ENCODE results near the gene DUSP2. TPM values are rescaled to one million over a fixed set of nuclear protein-coding genes. Genes with fewer than 3 reads are reported as not detected.

The DUSP2 gene
- total RNA-seq, 4 donors from 2014 or later = 26.0 to 124 (median 74.1) TPM

DNA sequence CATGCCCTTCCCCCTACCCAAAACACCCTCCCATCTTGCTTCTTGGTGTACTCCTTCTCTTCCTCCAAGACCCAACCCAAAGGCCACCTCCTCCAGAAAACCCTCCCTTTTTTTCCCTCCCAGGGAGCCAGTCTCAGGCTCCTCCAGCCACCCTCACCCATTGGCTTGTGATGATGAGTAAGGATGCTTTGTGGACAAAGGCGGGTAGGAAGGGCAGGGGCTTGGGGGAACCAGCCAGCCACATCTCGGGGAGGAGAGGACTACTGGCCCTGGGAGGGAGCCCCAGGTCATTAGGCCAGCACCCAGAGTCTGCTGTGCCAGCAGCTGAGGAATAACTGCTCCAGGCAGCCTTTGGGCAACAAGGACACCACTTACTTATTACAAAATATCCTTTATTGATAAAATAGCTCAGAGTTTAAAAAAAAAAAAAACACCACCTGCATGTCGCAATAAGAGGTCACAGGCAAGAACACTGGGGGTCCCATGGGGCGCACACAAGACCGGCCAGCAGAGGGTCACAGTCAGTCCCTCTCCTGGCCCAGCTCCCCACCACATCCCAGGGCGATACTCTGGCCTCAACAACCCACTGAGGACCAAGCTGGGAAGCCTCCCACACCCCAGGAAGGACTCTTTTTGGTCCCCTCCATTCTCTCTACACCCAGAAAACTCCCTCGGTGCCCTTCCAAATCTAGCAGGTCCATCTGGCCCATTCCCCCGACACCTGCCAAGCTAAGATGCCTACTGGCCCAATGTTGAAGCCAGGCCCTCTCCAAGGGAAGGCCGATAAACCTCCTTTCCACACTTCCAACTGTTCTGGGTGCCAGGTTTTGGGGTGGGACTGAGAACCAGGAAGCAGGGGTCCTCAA, 32.5 kb downstream of the DUSP2 start:
- 90% methylated on average over 9 of the region's 9 CpGs for WGBS

DNA sequence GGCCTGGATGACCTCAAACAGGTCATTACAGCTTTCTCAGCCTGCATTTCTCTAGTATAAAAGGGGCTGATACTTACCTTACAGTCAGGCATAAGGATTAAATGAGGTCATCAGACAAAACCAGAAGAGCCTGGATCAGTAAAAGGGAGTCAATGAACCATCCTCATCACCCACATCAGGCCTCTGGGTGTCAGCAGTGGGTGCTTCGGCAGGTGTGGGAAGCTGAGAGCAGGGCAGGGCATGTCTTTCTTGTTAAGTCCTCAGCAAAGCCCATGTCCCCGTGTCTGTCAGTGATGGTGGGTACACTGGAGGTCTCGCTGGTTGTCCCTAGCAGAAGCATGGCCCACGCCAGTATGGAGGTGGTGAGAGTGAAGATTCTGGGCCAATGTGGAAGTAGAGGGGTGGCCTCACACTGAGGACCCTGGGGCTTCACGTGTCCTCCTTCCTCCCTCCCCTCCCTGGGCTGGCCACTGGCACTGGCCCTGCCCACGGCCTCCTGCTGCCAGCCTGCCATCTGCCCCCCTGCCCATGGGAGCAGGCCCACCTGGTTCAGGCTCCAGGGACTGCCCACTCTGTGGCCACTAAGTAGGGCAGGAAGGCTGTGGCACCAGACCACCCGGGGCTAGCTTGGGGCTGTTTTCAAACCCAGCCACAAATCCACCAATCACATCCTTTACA, 33.3 kb downstream of the DUSP2 start:
- H3K4me3 ChIP-seq = no peak overlapping the region
- DNase-seq (ENCODE audit: low spot score in 2 of 2) = peak in 1 of 2 donors; percentile 49
- no peaks in the 10 kb centered on the region for H3K36me3 ChIP-seq
- H3K4me1 ChIP-seq = peaks cover 11% of the 10 kb centered on the region
- TF ChIP-seq EP300 (IDR thresholded peaks at IDR 0.05) (no peak), POLR2A (IDR thresholded peaks at IDR 0.05) (no peak)
- TF ChIP-seq, protein P1, sequence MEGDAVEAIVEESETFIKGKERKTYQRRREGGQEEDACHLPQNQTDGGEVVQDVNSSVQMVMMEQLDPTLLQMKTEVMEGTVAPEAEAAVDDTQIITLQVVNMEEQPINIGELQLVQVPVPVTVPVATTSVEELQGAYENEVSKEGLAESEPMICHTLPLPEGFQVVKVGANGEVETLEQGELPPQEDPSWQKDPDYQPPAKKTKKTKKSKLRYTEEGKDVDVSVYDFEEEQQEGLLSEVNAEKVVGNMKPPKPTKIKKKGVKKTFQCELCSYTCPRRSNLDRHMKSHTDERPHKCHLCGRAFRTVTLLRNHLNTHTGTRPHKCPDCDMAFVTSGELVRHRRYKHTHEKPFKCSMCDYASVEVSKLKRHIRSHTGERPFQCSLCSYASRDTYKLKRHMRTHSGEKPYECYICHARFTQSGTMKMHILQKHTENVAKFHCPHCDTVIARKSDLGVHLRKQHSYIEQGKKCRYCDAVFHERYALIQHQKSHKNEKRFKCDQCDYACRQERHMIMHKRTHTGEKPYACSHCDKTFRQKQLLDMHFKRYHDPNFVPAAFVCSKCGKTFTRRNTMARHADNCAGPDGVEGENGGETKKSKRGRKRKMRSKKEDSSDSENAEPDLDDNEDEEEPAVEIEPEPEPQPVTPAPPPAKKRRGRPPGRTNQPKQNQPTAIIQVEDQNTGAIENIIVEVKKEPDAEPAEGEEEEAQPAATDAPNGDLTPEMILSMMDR (IDR thresholded peaks at IDR 0.05) = no peak
- H3K27me3 ChIP-seq = peaks cover 20% of the 10 kb centered on the region
- no peak overlapping the region for H3K27ac ChIP-seq
- 78% methylated on average over 4 of the region's 7 CpGs for WGBS
- H3K9me3 ChIP-seq = no peaks in the 10 kb centered on the region

More for the DNA sequence above, 32.5 kb downstream of the DUSP2 start:
- TF ChIP-seq, protein P1 (IDR thresholded peaks at IDR 0.05) = no peak
- no peak for TF ChIP-seq POLR2A (IDR thresholded peaks at IDR 0.05)
- TF ChIP-seq EP300 (IDR thresholded peaks at IDR 0.05) = no peak
- TF ChIP-seq POLR2AphosphoS5 (IDR thresholded peaks at IDR 0.05) = no peak
- H3K4me3 ChIP-seq = no peak overlapping the region
- no peaks in the 10 kb centered on the region for H3K9me3 ChIP-seq
- H3K27ac ChIP-seq = no peak overlapping the region
- DNase-seq (ENCODE audit: low spot score in 2 of 2) = no peak
- H3K36me3 ChIP-seq = no peaks in the 10 kb centered on the region
- H3K4me1 ChIP-seq = peaks cover 19% of the 10 kb centered on the region
- peaks cover 28% of the 10 kb centered on the region for H3K27me3 ChIP-seq

DNA sequence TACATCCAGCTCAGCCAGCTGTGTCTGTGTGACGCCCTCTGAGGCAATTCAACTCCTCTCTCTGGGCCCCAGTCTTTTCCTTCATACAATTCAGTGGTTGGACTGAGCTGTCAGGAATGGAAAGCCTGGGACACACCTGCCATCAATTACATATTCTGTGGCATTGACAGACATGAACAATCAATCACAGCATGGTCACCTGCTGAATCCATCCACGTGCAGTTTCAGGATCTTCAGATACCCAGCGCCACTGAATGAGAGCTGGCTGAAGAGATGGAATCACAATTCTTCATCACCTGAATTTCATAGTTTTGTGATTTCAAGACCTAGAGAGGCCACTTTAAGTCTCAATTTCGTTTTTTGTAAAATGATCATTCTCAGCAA, 34.0 kb downstream of the DUSP2 start:
- no peak for DNase-seq (ENCODE audit: low spot score in 2 of 2)
- Histone ChIP-seq H3K36me3 (no peaks in the 10 kb centered on the region), H3K27me3 (peaks cover 13% of the 10 kb centered on the region), H3K27ac (no peak overlapping the region), H3K4me3 (no peak overlapping the region), H3K9me3 (no peaks in the 10 kb centered on the region), H3K4me1 (peaks cover 4% of the 10 kb centered on the region)
- WGBS = 74% methylated on average over 4 of the region's 4 CpGs
- TF ChIP-seq, protein P1 (IDR thresholded peaks at IDR 0.05) = no peak
- TF ChIP-seq POLR2AphosphoS5 (IDR thresholded peaks at IDR 0.05) (no peak), POLR2A (IDR thresholded peaks at IDR 0.05) (no peak), EP300 (IDR thresholded peaks at IDR 0.05) (no peak)

DNA sequence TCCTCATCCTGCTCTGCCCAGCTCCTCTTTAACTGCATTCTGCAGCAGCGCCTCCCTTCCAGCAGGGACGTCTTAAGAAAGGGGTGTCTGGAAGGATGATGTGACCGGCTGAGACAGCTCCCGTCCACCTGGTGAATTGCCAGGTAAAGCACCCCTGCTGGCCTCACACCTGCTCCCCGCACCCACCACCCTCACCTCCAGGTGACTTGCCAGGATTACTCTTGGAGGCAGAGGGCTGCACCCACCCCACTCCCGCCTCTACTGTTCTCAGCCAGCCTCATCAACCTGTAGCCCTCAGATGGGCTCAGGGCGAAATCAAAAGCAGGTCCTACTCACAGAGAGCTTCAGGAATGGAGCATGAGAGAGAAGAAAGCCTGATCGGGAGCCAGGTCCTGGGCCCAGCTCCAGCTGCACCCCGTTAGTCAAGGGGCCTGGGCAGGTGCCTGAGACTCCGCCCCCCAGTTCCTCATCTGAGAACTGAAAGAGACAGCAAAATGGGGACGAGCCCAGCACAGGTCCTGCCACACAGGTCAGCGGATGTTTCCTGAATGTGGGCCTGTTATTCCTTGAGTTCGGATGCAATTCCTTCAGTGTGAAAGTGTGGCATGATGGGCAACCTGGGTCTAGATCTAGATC, 34.5 kb downstream of the DUSP2 start:
- Histone ChIP-seq H3K4me3 (no peak overlapping the region), H3K27ac (no peak overlapping the region), H3K4me1 (no peaks in the 10 kb centered on the region), H3K27me3 (peaks cover 8% of the 10 kb centered on the region), H3K36me3 (no peaks in the 10 kb centered on the region), H3K9me3 (no peaks in the 10 kb centered on the region)
- WGBS = 73% methylated on average over 12 of the region's 13 CpGs
- no peak for TF ChIP-seq POLR2AphosphoS5 (IDR thresholded peaks at IDR 0.05)
- TF ChIP-seq POLR2A (IDR thresholded peaks at IDR 0.05) = no peak
- TF ChIP-seq, protein P1 (IDR thresholded peaks at IDR 0.05) = no peak
- TF ChIP-seq EP300 (IDR thresholded peaks at IDR 0.05) = no peak
- DNase-seq (ENCODE audit: low spot score in 2 of 2) = peak in 1 of 2 donors; percentile 47
